ENCODE results near the gene RFX7. TPM values are rescaled to one million over a fixed set of nuclear protein-coding genes. Genes with fewer than 3 reads are reported as not detected.

The RFX7 gene
- total RNA-seq, 2 experiments from 2014 or later = 44.1 to 58.9 TPM

DNA sequence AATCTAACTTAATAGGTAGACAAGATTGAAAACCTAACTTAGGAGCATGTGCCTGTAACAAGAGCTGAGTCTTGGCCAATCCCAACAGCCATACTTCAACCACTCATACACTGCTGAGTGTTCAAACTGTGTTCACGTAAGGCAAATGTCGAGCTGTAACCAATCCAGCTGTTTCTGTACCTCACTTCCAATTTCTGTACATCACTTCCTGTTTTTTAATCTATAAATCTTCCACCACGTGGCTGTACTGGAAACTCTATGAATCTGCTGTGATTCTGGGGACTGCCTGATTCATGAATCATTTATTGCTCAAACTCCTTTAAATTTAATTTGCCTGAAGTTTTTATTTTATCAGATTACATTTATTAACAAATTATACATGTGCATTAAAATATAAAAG is 205.7 kb downstream of the RFX7 start:
- DNase-seq = no peak
- CTCF ChIA-PET = no interaction called here
- Mint-ChIP-seq H3K27ac (no peak overlapping the region), H3K36me3 (peaks cover 14% of the 10 kb centered on the region), H3K4me1 (peaks cover 38% of the 10 kb centered on the region), H3K27me3 (peaks cover 3% of the 10 kb centered on the region), H3K9me3 (ENCODE audit: low read depth) (peaks cover 4% of the 10 kb centered on the region), H3K4me3 (no peak overlapping the region)
- ATAC-seq = no peak

Other genes with a start within 250 kb of the RFX7 start
- gene TEX9, start 121.5 kb upstream of the RFX7 start, total RNA-seq = 1 to 10 TPM in 1 of 2 experiments, under 1 TPM in 1; 0.76 to 1.8 TPM
- gene MNS1, start 221.3 kb upstream of the RFX7 start, total RNA-seq = under 1 TPM; 0.44 to 0.94 TPM